Naive thymus-derived CD8-positive, alpha-beta T cell (primary cell): Measurements from ENCODE around the gene PRKCE. TPM values are rescaled to one million over a fixed set of nuclear protein-coding genes. Genes with fewer than 3 reads are reported as not detected.
A peak's percentile ranks its signal among the peaks of the same experiment; 100 is the strongest.

Experiments
- ATAC-seq, 2 donors: fragments of 150-1000 bp; cut with Tn5 transposase in 1 of 2; sonication (Bioruptor Pico), chemical (Tn5 transposase) in 1 of 2; 1 replicate in 1 of 2; 2 replicates in 1 of 2; pipeline ENCODE4 v1.10.0; 2021; ENCODE audit warnings: mild to moderate bottlenecking in 2 of 2, moderate library complexity in 2 of 2
- POLR2A ChIA-PET: fragments of 350-600 bp; sonication (Branson Sonifier 250); formaldehyde crosslinking; loops from one replicate; lab custom pipeline; 2021; ENCODE audit warnings: antibody characterized with exemption; lab: Charles Lee
- DNase-seq, 10 donors: peaks; one replicate each; pipeline versions ENCODE4 v3.0.0 to v3.0.0-alpha.2; 2020 to 2022
- H3K27ac Mint-ChIP-seq, 10 donors: one replicate each; pipeline ENCODE4 v1.8.0; 2020 to 2022; ENCODE audit warnings: mild to moderate bottlenecking in 10 of 10, mixed read lengths in 10 of 10, moderate library complexity in 4 of 10, inconsistent platforms in 1 of 10
- H3K27me3 Mint-ChIP-seq, 5 donors: one replicate each; pipeline ENCODE4 v1.8.0; 2021 to 2022; ENCODE audit warnings: mixed read lengths in 5 of 5
- H3K36me3 Mint-ChIP-seq, 3 donors: one replicate each; pipeline ENCODE4 v1.8.0; 2020 to 2022; ENCODE audit warnings: mixed read lengths in 3 of 3, mild to moderate bottlenecking in 2 of 3, inconsistent platforms in 1 of 3
- H3K4me1 Mint-ChIP-seq, 4 donors: one replicate each; pipeline ENCODE4 v1.8.0; 2021 to 2022; ENCODE audit warnings: mixed read lengths in 4 of 4
- H3K4me3 Mint-ChIP-seq, 10 donors: one replicate each; pipeline ENCODE4 v1.8.0; 2020 to 2022; ENCODE audit warnings: mild to moderate bottlenecking in 10 of 10, mixed read lengths in 10 of 10, moderate library complexity in 6 of 10, inconsistent platforms in 1 of 10
- H3K9me3 Mint-ChIP-seq, 9 donors: one replicate each; pipeline ENCODE4 v1.8.0; 2020 to 2022; ENCODE audit warnings: mixed read lengths in 9 of 9, mild to moderate bottlenecking in 3 of 9, inconsistent platforms in 1 of 9, moderate library complexity in 1 of 9
- polyA plus RNA-seq, 3 donors: library from polyadenylated mRNA; unstranded; fragments of 300-500 nt; fragmentation: Illumina TruSeq; gene quantifications; one replicate each; pipeline ENCODE4 v1.2.3, GENCODE V29; 2021
- total RNA-seq, 8 experiments: library from RNA in 2 of 8; stranded (reverse) in 2 of 8; gene quantifications; one replicate each; pipeline ENCODE4 v1.2.3 and lab custom pipeline; 2021 to 2026

The PRKCE gene
- total and polyA plus RNA-seq, 5 experiments from 2014 or later, result 1.6 to 20.2 (median 2.7) TPM

GRCh38 chr2:46018773-46019591 lies 367.5 kb downstream of the PRKCE start:
- Mint-ChIP-seq H3K4me3 (no peak overlapping the region), H3K27me3 (no peaks in the 10 kb centered on the region), H3K9me3 (no peaks in the 10 kb centered on the region), H3K36me3 (peaks cover 0 to 17% (median 15%) of the 10 kb centered on the region in 3 donors), H3K4me1 (no peaks in the 10 kb centered on the region), H3K27ac (peak overlapping the region in 1 of 10 donors; percentile 72)
- DNase-seq (no peak), ATAC-seq (no peak)
- POLR2A ChIA-PET, result no interaction called here

- DNase-seq, result no peak
- Mint-ChIP-seq H3K4me1 (no peaks in the 10 kb centered on the region), H3K4me3 (no peak overlapping the region), H3K27ac (no peak overlapping the region), H3K9me3 (no peaks in the 10 kb centered on the region), H3K36me3 (peaks cover 0 to 17% (median 14%) of the 10 kb centered on the region in 3 donors), H3K27me3 (no peaks in the 10 kb centered on the region)
- POLR2A ChIA-PET, result no interaction called here
- ATAC-seq, result no peak
Observed at GRCh38 chr2:46020416-46020815, 368.9 kb downstream of the PRKCE start.

- DNase-seq (no peak), ATAC-seq (no peak)
- H3K4me1 Mint-ChIP-seq, result no peaks in the 10 kb centered on the region
- no peaks in the 10 kb centered on the region for H3K27me3 Mint-ChIP-seq
- H3K36me3 Mint-ChIP-seq, result peaks cover 4 to 13% (median 6%) of the 10 kb centered on the region in 3 donors
- no peaks in the 10 kb centered on the region for H3K9me3 Mint-ChIP-seq
- no peak overlapping the region for H3K4me3 Mint-ChIP-seq
- no peak overlapping the region for H3K27ac Mint-ChIP-seq
- POLR2A ChIA-PET, result no interaction called here
Observed at GRCh38 chr2:46023165-46023854, 371.8 kb downstream of the PRKCE start.

- Mint-ChIP-seq H3K9me3 (no peaks in the 10 kb centered on the region), H3K4me1 (no peaks in the 10 kb centered on the region), H3K27me3 (no peaks in the 10 kb centered on the region), H3K27ac (no peak overlapping the region), H3K36me3 (peaks cover 4 to 15% (median 6%) of the 10 kb centered on the region in 3 donors), H3K4me3 (no peak overlapping the region)
- ATAC-seq (no peak), DNase-seq (no peak)
- POLR2A ChIA-PET, result no interaction called here
Observed at GRCh38 chr2:46024146-46024779, 372.8 kb downstream of the PRKCE start.

- Mint-ChIP-seq H3K9me3 (no peaks in the 10 kb centered on the region), H3K27ac (no peak overlapping the region), H3K4me3 (no peak overlapping the region), H3K4me1 (no peaks in the 10 kb centered on the region), H3K27me3 (no peaks in the 10 kb centered on the region), H3K36me3 (peaks cover 4 to 15% (median 6%) of the 10 kb centered on the region in 3 donors)
- no peak for ATAC-seq
- POLR2A ChIA-PET, result no interaction called here
- DNase-seq, result no peak
Observed at GRCh38 chr2:46025081-46025480, 373.6 kb downstream of the PRKCE start.

GRCh38 chr2:46025676-46026075 lies 374.2 kb downstream of the PRKCE start:
- Mint-ChIP-seq H3K4me1 (no peaks in the 10 kb centered on the region), H3K9me3 (no peaks in the 10 kb centered on the region), H3K4me3 (no peak overlapping the region), H3K36me3 (peaks cover 4 to 15% (median 4%) of the 10 kb centered on the region in 3 donors), H3K27me3 (no peaks in the 10 kb centered on the region), H3K27ac (no peak overlapping the region)
- POLR2A ChIA-PET, result no interaction called here
- DNase-seq (no peak), ATAC-seq (no peak)

- DNase-seq (no peak), ATAC-seq (no peak)
- H3K27me3 Mint-ChIP-seq, result no peaks in the 10 kb centered on the region
- peaks cover 2 to 18% (median 4%) of the 10 kb centered on the region in 3 donors for H3K36me3 Mint-ChIP-seq
- POLR2A ChIA-PET, result no interaction called here
- peak overlapping the region in 1 of 10 donors; percentile 24 for H3K27ac Mint-ChIP-seq
- H3K9me3 Mint-ChIP-seq, result no peaks in the 10 kb centered on the region
- no peak overlapping the region for H3K4me3 Mint-ChIP-seq
- no peaks in the 10 kb centered on the region for H3K4me1 Mint-ChIP-seq
Observed at GRCh38 chr2:46026431-46026830, 375.0 kb downstream of the PRKCE start.

GRCh38 chr2:46029332-46029811 lies 377.9 kb downstream of the PRKCE start:
- H3K27ac Mint-ChIP-seq, result peak overlapping the region in 1 of 10 donors; percentile 25
- ATAC-seq (no peak), DNase-seq (no peak)
- no peak overlapping the region for H3K4me3 Mint-ChIP-seq
- peaks cover 2 to 24% (median 4%) of the 10 kb centered on the region in 3 donors for H3K36me3 Mint-ChIP-seq
- H3K9me3 Mint-ChIP-seq, result no peaks in the 10 kb centered on the region
- POLR2A ChIA-PET, result no interaction called here
- H3K27me3 Mint-ChIP-seq, result no peaks in the 10 kb centered on the region
- H3K4me1 Mint-ChIP-seq, result no peaks in the 10 kb centered on the region

GRCh38 chr2:46030330-46030729 lies 378.9 kb downstream of the PRKCE start:
- Mint-ChIP-seq H3K9me3 (no peaks in the 10 kb centered on the region), H3K4me3 (no peak overlapping the region), H3K27me3 (no peaks in the 10 kb centered on the region), H3K27ac (no peak overlapping the region), H3K4me1 (no peaks in the 10 kb centered on the region), H3K36me3 (peaks cover 2 to 24% (median 4%) of the 10 kb centered on the region in 3 donors)
- ATAC-seq, result no peak
- DNase-seq, result no peak
- POLR2A ChIA-PET, result no interaction called here

- H3K27me3 Mint-ChIP-seq, result no peaks in the 10 kb centered on the region
- H3K27ac Mint-ChIP-seq, result no peak overlapping the region
- ATAC-seq, result no peak
- no peaks in the 10 kb centered on the region for H3K4me1 Mint-ChIP-seq
- H3K4me3 Mint-ChIP-seq, result no peak overlapping the region
- POLR2A ChIA-PET, result no interaction called here
- peaks cover 2 to 25% (median 2%) of the 10 kb centered on the region in 3 donors for H3K36me3 Mint-ChIP-seq
- no peaks in the 10 kb centered on the region for H3K9me3 Mint-ChIP-seq
- DNase-seq, result no peak
Observed at GRCh38 chr2:46032161-46032813, 380.8 kb downstream of the PRKCE start.

- H3K4me3 Mint-ChIP-seq, result no peak overlapping the region
- no peaks in the 10 kb centered on the region for H3K4me1 Mint-ChIP-seq
- H3K27me3 Mint-ChIP-seq, result no peaks in the 10 kb centered on the region
- DNase-seq (no peak), ATAC-seq (no peak)
- peaks cover 0 to 23% (median 2%) of the 10 kb centered on the region in 3 donors for H3K36me3 Mint-ChIP-seq
- no peak overlapping the region for H3K27ac Mint-ChIP-seq
- POLR2A ChIA-PET, result no interaction called here
- no peaks in the 10 kb centered on the region for H3K9me3 Mint-ChIP-seq
Observed at GRCh38 chr2:46032996-46033395, 381.5 kb downstream of the PRKCE start.

GRCh38 chr2:46034535-46034934 lies 383.1 kb downstream of the PRKCE start:
- H3K27me3 Mint-ChIP-seq, result no peaks in the 10 kb centered on the region
- no peak for ATAC-seq
- POLR2A ChIA-PET, result no interaction called here
- H3K9me3 Mint-ChIP-seq, result no peaks in the 10 kb centered on the region
- no peak overlapping the region for H3K4me3 Mint-ChIP-seq
- peak overlapping the region in 1 of 10 donors; percentile 26 for H3K27ac Mint-ChIP-seq
- H3K36me3 Mint-ChIP-seq, result peaks cover 0 to 19% (median 2%) of the 10 kb centered on the region in 3 donors
- DNase-seq, result no peak
- H3K4me1 Mint-ChIP-seq, result no peaks in the 10 kb centered on the region
